Stimulated activated CD8-positive, alpha-beta memory T cell treated with anti-CD3 and anti-CD28 coated beads, Interleukin-7, amount 100 ng/mL, for 4 hours (primary cell): ENCODE results near the gene PCMT1.

ENCODE experiments used
- DNase-seq, 2 donors: peaks; one replicate each; pipeline ENCODE4 v3.0.0-alpha.2; 2020; ENCODE audit warnings: low read depth in 2 of 2

PCMT1 gene

GRCh38 chr6:149855040-149855654 is 105.6 kb downstream of the PCMT1 start:
- no peak for DNase-seq

- no peak for DNase-seq
Measured at GRCh38 chr6:149855741-149856140, 106.2 kb downstream of the PCMT1 start.

GRCh38 chr6:149856256-149856994 is 106.9 kb downstream of the PCMT1 start:
- DNase-seq: no peak

GRCh38 chr6:149857541-149857940 is 108.0 kb downstream of the PCMT1 start:
- DNase-seq: no peak

GRCh38 chr6:149859368-149859767 is 109.8 kb downstream of the PCMT1 start:
- no peak for DNase-seq

- no peak for DNase-seq
Measured at GRCh38 chr6:149859938-149860337, 110.4 kb downstream of the PCMT1 start.

GRCh38 chr6:149860513-149860833 is 110.9 kb downstream of the PCMT1 start:
- no peak for DNase-seq
